HCT116 (cell line): ENCODE measurements around the gene NDUFC1. TPM values are rescaled to one million over a fixed set of nuclear protein-coding genes. Genes with fewer than 3 reads are reported as not detected.

ENCODE experiments used
- ATAC-seq: fragments of 200-7000 bp; cut with Tn5 transposase; 2 replicates; pipeline ENCODE4 v1.9.1; 2020; ENCODE audit warnings: mild to moderate bottlenecking, moderate library complexity
- BruUV-seq: library from RNA; stranded (reverse); fragments of 400-500 nt; replicated peaks from 2 replicates; lab custom pipeline; 2021; lab: Mats Ljungman, UMichigan
- CTCF ChIA-PET: fragments of 300-600 bp; sonication (Branson Sonifier 250); formaldehyde crosslinking; loops from one replicate; lab custom pipeline; 2021; ENCODE audit warnings: antibody characterized with exemption; lab: Charles Lee
- POLR2A ChIA-PET: fragments of 300-600, 350-600 bp; sonication (Branson Sonifier 250); formaldehyde crosslinking; loops from one replicate; lab custom pipeline; 2021; ENCODE audit warnings: antibody characterized with exemption; lab: Charles Lee
- RAD21 ChIA-PET, 2 experiments: fragments of 300-600 bp; sonication (Branson Sonifier 250); formaldehyde crosslinking; loops; one replicate each; lab custom pipeline; 2023; ENCODE audit warnings: low total read pairs in 2 of 2; ENCODE audit not compliant: uncharacterized antibody in 2 of 2, unreplicated experiment in 2 of 2, low non-redundant PET in 1 of 2; lab: Charles Lee
- DNase-seq: peaks from one replicate; pipeline ENCODE4 v3.0.0-alpha.2; 2010; ENCODE audit warnings: low read depth, low spot score
- H2AFZ ChIP-seq: fragments of 200-600 bp; shearing (Covaris generic), sonication (generic); 2 replicates; pipeline ENCODE4 v1.6.1; 2017; ENCODE audit warnings: low read depth, mixed run types, mixed read lengths, antibody characterized with exemption, low read length; ENCODE audit not compliant: poor library complexity, severe bottlenecking
- H3K27ac ChIP-seq: 2 replicates; pipeline ENCODE4 v1.5.1; 2012; ENCODE audit warnings: low read depth, low read length
- H3K27me3 ChIP-seq: fragments of 200-600 bp; sonication (generic); 2 replicates; pipeline ENCODE4 v1.6.1; 2016; ENCODE audit warnings: mixed run types, low read length, mixed read lengths; ENCODE audit not compliant: insufficient read depth
- H3K36me3 ChIP-seq, 2 experiments: fragments of 200-500 bp in 1 of 2; fragments of 200-600 bp in 1 of 2; sonication (Bioruptor generic) in 1 of 2; sonication (generic) in 1 of 2; 2 replicates each; pipeline versions ENCODE4 v1.5.1 to v1.6.1; 2014 to 2016; ENCODE audit warnings: low read length in 2 of 2, inconsistent platforms in 1 of 2, mixed read lengths in 1 of 2, mixed run types in 1 of 2; ENCODE audit not compliant: insufficient read depth in 2 of 2, control insufficient read depth in 1 of 2
- H3K4me1 ChIP-seq, 2 experiments: fragments of 200-600 bp in 1 of 2; sonication (generic) in 1 of 2; 2 replicates each; pipeline versions ENCODE4 v1.5.1 to v1.6.1; 2012 to 2017; ENCODE audit warnings: low read length in 2 of 2, inconsistent platforms in 1 of 2, mild to moderate bottlenecking in 1 of 2, mixed read lengths in 1 of 2, mixed run types in 1 of 2, moderate library complexity in 1 of 2; ENCODE audit not compliant: insufficient read depth in 2 of 2, control insufficient read depth in 1 of 2
- H3K4me2 ChIP-seq: fragments of 200-600 bp; sonication (generic); 2 replicates; pipeline ENCODE4 v1.6.1; 2017; ENCODE audit warnings: mixed run types, low read length, mixed read lengths
- H3K4me3 ChIP-seq, 2 experiments: fragments of 200-600 bp in 1 of 2; sonication (generic) in 1 of 2; replicated peaks in 1 of 2; 2 replicates each; pipeline ENCODE4 v1.5.1; 2011 to 2016; ENCODE audit warnings: low read length in 2 of 2, control low read depth in 1 of 2, low read depth in 1 of 2, mild to moderate bottlenecking in 1 of 2, mixed read lengths in 1 of 2, mixed run types in 1 of 2
- H3K79me2 ChIP-seq: fragments of 200-600 bp; sonication (generic); 2 replicates; pipeline ENCODE4 v1.6.1; 2017; ENCODE audit warnings: mild to moderate bottlenecking, mixed run types, low read length, moderate library complexity, mixed read lengths; ENCODE audit not compliant: insufficient read depth
- H3K9ac ChIP-seq: fragments of 200-600 bp; sonication (generic); 2 replicates; pipeline ENCODE4 v1.6.1; 2016; ENCODE audit warnings: low read length, mixed read lengths
- H3K9me2 ChIP-seq: fragments of 200-600 bp; sonication (generic), shearing (Covaris generic); 2 replicates; pipeline ENCODE4 v1.6.1; 2017; ENCODE audit warnings: mixed run types, mild to moderate bottlenecking, moderate library complexity; ENCODE audit not compliant: insufficient read depth
- H3K9me3 ChIP-seq, 2 experiments: fragments of 200-500 bp in 1 of 2; fragments of 200-600 bp in 1 of 2; sonication (Bioruptor generic) in 1 of 2; sonication (generic) in 1 of 2; 2 replicates each; pipeline ENCODE4 v1.6.1; 2014 to 2017; ENCODE audit warnings: low read length in 2 of 2, mixed read lengths in 2 of 2, inconsistent platforms in 1 of 2, low read depth in 1 of 2, mild to moderate bottlenecking in 1 of 2, mixed run types in 1 of 2, moderate library complexity in 1 of 2; ENCODE audit not compliant: control insufficient read depth in 1 of 2, insufficient read depth in 1 of 2
- H4K20me1 ChIP-seq: fragments of 200-600 bp; sonication (generic), shearing (Covaris generic); 2 replicates; pipeline ENCODE4 v1.6.1; 2017; ENCODE audit warnings: mixed run types, mild to moderate bottlenecking, moderate library complexity; ENCODE audit not compliant: insufficient read depth
- FOSL1 ChIP-seq: IDR thresholded peaks from 2 replicates; pipeline ENCODE4 v1.6.1; 2012; ENCODE audit warnings: low read depth
- MAX ChIP-seq: IDR thresholded peaks from 2 replicates; pipeline ENCODE4 v1.6.1; 2012
- POLR2AphosphoS5 ChIP-seq: IDR thresholded peaks from 2 replicates; pipeline ENCODE4 v1.6.1; 2011; ENCODE audit warnings: mild to moderate bottlenecking, low read depth, low read length, moderate library complexity
- SIN3A ChIP-seq: IDR thresholded peaks from 2 replicates; pipeline ENCODE4 v1.6.1; 2012; ENCODE audit warnings: low read depth
- SP1 ChIP-seq: IDR thresholded peaks from 2 replicates; pipeline ENCODE4 v1.6.1; 2012; ENCODE audit warnings: low read depth
- ZNF274 ChIP-seq: fragments of 200-500 bp; sonication (Bioruptor generic); IDR thresholded peaks from 2 replicates; pipeline ENCODE4 v1.6.1; 2014; ENCODE audit warnings: mild to moderate bottlenecking, low read depth, low read length, inconsistent platforms
- intact Hi-C: fragments of 100-400 bp; cut with micrococcal nuclease; formaldehyde crosslinking; loops from 2 replicates; pipeline ENCODE4 v1.10.0; 2022
- total RNA-seq: library from RNA; stranded (reverse); gene quantifications from one replicate; pipeline ENCODE4 v1.2.1, GENCODE V29; 2021; ENCODE audit not compliant: unreplicated experiment

Gene NDUFC1
- total RNA-seq, 1 experiment from 2014 or later = 86.9 TPM

- H3K4me1 ChIP-seq = peaks cover 6 to 25% of the 10 kb centered on the region in 2 experiments; a peak in 3 of 4 replicates
- RAD21 ChIA-PET = no interaction called here
- H4K20me1 ChIP-seq = no peaks in the 10 kb centered on the region
- DNase-seq (no peak), ATAC-seq (no peak)
- TF ChIP-seq SIN3A = no peak
- TF ChIP-seq FOSL1 = no peak
- no peak for TF ChIP-seq ZNF274
- TF ChIP-seq SP1 = no peak
- no peak overlapping the region for H3K4me2 ChIP-seq
- H3K27me3 ChIP-seq = no peaks in the 10 kb centered on the region
- H3K4me3 ChIP-seq = no peak overlapping the region
- POLR2A ChIA-PET = no interaction called here
- H3K9ac ChIP-seq = no peak overlapping the region
- CTCF ChIA-PET = no interaction called here
- no peaks in the 10 kb centered on the region for H3K79me2 ChIP-seq
- BruUV-seq = no TSS peak
- H3K36me3 ChIP-seq = no peaks in the 10 kb centered on the region
- H3K9me2 ChIP-seq = no peaks in the 10 kb centered on the region
- no peak overlapping the region for H3K27ac ChIP-seq
- intact Hi-C loops = no loop called here
- peak overlapping the region; percentile 84 for H2AFZ ChIP-seq
- no peaks in the 10 kb centered on the region for H3K9me3 ChIP-seq
These were observed 56.1 kb downstream of the NDUFC1 start for GRCh38 chr4:139246166-139246565.

GRCh38 chr4:139245590-139245989, 56.7 kb downstream of the NDUFC1 start:
- ChIA-PET RAD21 (no interaction called here), CTCF (no interaction called here)

More at GRCh38 chr4:139245590-139245989, 56.7 kb downstream of the NDUFC1 start:
- H3K9ac ChIP-seq = no peak overlapping the region
- intact Hi-C loops = no loop called here
- TF ChIP-seq MAX (no peak), POLR2AphosphoS5 (no peak)
- TF ChIP-seq, all 23 proteins: peak for 0
- no peak overlapping the region for H2AFZ ChIP-seq
- no peaks in the 10 kb centered on the region for H3K9me2 ChIP-seq
- no peak overlapping the region for H3K27ac ChIP-seq
- POLR2A ChIA-PET = no interaction called here
- no peak overlapping the region for H3K4me3 ChIP-seq
- no peaks in the 10 kb centered on the region for H3K36me3 ChIP-seq
- no peaks in the 10 kb centered on the region for H3K79me2 ChIP-seq
- no TSS peak for BruUV-seq
- no peak for ATAC-seq
- H4K20me1 ChIP-seq = no peaks in the 10 kb centered on the region
- no peaks in the 10 kb centered on the region for H3K27me3 ChIP-seq
- H3K9me3 ChIP-seq = no peaks in the 10 kb centered on the region
- peaks cover 6 to 25% of the 10 kb centered on the region in 2 experiments; a peak in 3 of 4 replicates for H3K4me1 ChIP-seq
- H3K4me2 ChIP-seq = no peak overlapping the region
- no peak for DNase-seq
